HepG2 (cell line): ENCODE data around the gene CMAS. TPM values are rescaled to one million over a fixed set of nuclear protein-coding genes. Genes with fewer than 3 reads are reported as not detected.

Experiments
- BCLAF1 ChIP-seq: fragments of 450-650 bp; IDR thresholded peaks from 2 replicates; pipeline ENCODE4 v1.6.1; 2017; ENCODE audit warnings: mild to moderate bottlenecking
- CBX1 ChIP-seq: IDR thresholded peaks from one replicate; pipeline ENCODE4 v1.6.1; 2016; ENCODE audit warnings: antibody characterized with exemption, low read depth
- FOXK2 ChIP-seq: fragments of 450-650 bp; IDR thresholded peaks from 2 replicates; pipeline ENCODE4 v1.6.1; 2016
- NR3C1 ChIP-seq: sonication (generic); formaldehyde crosslinking; IDR thresholded peaks from 2 replicates; pipeline ENCODE4 v1.4.0; 2020; ENCODE audit warnings: missing genetic modification reagents
- POGK ChIP-seq: sonication (generic); formaldehyde crosslinking; conservative IDR thresholded peaks from 2 replicates; pipeline ENCODE4 v1.8.0; 2022; ENCODE audit warnings: mild to moderate bottlenecking, moderate library complexity, missing genetic modification reagents
- RFX3 ChIP-seq: IDR thresholded peaks from 2 replicates; pipeline ENCODE4 v1.6.1; 2016; ENCODE audit warnings: missing biosample characterization, missing genetic modification reagents
- TRIM22 ChIP-seq: fragments of 450-650 bp; IDR thresholded peaks from 2 replicates; pipeline ENCODE4 v1.6.1; 2017
- ZNF598 ChIP-seq: sonication (generic); formaldehyde crosslinking; IDR thresholded peaks from 2 replicates; pipeline ENCODE4 v1.5.1; 2020; ENCODE audit warnings: mild to moderate bottlenecking, missing genetic modification reagents, borderline replicate concordance
- polyA plus RNA-seq, 8 experiments: library from polyadenylated mRNA; depleted of rRNA in 3 of 8; stranded (reverse) in 7 of 8; unstranded in 1 of 8; fragments of >200 nt; fragmentation: Illumina TruSeq in 4 of 8; extraction: Trizol in 4 of 8; gene quantifications; 2 replicates each; pipeline versions ENCODE4 v1.2.1 to v1.2.3, GENCODE V29; 2011 to 2016; ENCODE audit warnings: low read depth in 4 of 8, missing spikeins in 1 of 8, mixed read lengths in 1 of 8; ENCODE audit not compliant: insufficient read depth in 1 of 8
- total RNA-seq, 5 experiments: library from RNA; depleted of rRNA; stranded (reverse); fragments of >200 nt; fragmentation: Illumina TruSeq; extraction: Trizol; gene quantifications; 2 replicates each; pipeline ENCODE4 v1.2.3, GENCODE V29; 2016; ENCODE audit warnings: low read depth in 1 of 5
- TF ChIP-seq, protein P1 (sequence below): sonication (generic); formaldehyde crosslinking; IDR thresholded peaks from 2 replicates; pipeline ENCODE4 v1.5.0; 2020; ENCODE audit warnings: mild to moderate bottlenecking, missing genetic modification reagents, moderate library complexity
- TF ChIP-seq, protein P2 (sequence below): sonication (generic); formaldehyde crosslinking; IDR thresholded peaks from 2 replicates; pipeline ENCODE4 v1.5.0; 2020; ENCODE audit warnings: mild to moderate bottlenecking, missing genetic modification reagents
- TF ChIP-seq, protein P3 (sequence below): sonication (generic); formaldehyde crosslinking; IDR thresholded peaks from 2 replicates; pipeline ENCODE4 v1.8.0; 2022; ENCODE audit warnings: mild to moderate bottlenecking, missing genetic modification reagents

Gene CMAS
- total and polyA plus RNA-seq, 2 of the 13 experiments (the other 11 are each of a cell fraction or from before 2014, with no cell fraction given) = 14.0 to 21.3 TPM

- TF ChIP-seq CBX1 = no peak
- no peak for TF ChIP-seq FOXK2
- no peak for TF ChIP-seq TRIM22
- TF ChIP-seq, protein P1, sequence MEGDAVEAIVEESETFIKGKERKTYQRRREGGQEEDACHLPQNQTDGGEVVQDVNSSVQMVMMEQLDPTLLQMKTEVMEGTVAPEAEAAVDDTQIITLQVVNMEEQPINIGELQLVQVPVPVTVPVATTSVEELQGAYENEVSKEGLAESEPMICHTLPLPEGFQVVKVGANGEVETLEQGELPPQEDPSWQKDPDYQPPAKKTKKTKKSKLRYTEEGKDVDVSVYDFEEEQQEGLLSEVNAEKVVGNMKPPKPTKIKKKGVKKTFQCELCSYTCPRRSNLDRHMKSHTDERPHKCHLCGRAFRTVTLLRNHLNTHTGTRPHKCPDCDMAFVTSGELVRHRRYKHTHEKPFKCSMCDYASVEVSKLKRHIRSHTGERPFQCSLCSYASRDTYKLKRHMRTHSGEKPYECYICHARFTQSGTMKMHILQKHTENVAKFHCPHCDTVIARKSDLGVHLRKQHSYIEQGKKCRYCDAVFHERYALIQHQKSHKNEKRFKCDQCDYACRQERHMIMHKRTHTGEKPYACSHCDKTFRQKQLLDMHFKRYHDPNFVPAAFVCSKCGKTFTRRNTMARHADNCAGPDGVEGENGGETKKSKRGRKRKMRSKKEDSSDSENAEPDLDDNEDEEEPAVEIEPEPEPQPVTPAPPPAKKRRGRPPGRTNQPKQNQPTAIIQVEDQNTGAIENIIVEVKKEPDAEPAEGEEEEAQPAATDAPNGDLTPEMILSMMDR (CRISPR knock-in tag) = peak; percentile 69
- no peak for TF ChIP-seq POGK (CRISPR knock-in tag)
- no peak for TF ChIP-seq ZNF598 (CRISPR knock-in tag)
- TF ChIP-seq BCLAF1 = no peak
- TF ChIP-seq, protein P2, sequence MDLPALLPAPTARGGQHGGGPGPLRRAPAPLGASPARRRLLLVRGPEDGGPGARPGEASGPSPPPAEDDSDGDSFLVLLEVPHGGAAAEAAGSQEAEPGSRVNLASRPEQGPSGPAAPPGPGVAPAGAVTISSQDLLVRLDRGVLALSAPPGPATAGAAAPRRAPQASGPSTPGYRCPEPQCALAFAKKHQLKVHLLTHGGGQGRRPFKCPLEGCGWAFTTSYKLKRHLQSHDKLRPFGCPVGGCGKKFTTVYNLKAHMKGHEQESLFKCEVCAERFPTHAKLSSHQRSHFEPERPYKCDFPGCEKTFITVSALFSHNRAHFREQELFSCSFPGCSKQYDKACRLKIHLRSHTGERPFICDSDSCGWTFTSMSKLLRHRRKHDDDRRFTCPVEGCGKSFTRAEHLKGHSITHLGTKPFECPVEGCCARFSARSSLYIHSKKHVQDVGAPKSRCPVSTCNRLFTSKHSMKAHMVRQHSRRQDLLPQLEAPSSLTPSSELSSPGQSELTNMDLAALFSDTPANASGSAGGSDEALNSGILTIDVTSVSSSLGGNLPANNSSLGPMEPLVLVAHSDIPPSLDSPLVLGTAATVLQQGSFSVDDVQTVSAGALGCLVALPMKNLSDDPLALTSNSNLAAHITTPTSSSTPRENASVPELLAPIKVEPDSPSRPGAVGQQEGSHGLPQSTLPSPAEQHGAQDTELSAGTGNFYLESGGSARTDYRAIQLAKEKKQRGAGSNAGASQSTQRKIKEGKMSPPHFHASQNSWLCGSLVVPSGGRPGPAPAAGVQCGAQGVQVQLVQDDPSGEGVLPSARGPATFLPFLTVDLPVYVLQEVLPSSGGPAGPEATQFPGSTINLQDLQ (CRISPR knock-in tag) = no peak
- TF ChIP-seq NR3C1 (CRISPR knock-in tag) = no peak
- no peak for TF ChIP-seq RFX3 (CRISPR knock-in tag)
- TF ChIP-seq, protein P3, sequence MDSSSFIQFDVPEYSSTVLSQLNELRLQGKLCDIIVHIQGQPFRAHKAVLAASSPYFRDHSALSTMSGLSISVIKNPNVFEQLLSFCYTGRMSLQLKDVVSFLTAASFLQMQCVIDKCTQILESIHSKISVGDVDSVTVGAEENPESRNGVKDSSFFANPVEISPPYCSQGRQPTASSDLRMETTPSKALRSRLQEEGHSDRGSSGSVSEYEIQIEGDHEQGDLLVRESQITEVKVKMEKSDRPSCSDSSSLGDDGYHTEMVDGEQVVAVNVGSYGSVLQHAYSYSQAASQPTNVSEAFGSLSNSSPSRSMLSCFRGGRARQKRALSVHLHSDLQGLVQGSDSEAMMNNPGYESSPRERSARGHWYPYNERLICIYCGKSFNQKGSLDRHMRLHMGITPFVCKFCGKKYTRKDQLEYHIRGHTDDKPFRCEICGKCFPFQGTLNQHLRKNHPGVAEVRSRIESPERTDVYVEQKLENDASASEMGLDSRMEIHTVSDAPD (CRISPR knock-in tag) = no peak
These were observed 55.1 kb downstream of the CMAS start (continued) for GRCh38 chr12:22100958-22101748.
